Measurements from ENCODE around the gene FXYD7.

Gene FXYD7

DNA sequence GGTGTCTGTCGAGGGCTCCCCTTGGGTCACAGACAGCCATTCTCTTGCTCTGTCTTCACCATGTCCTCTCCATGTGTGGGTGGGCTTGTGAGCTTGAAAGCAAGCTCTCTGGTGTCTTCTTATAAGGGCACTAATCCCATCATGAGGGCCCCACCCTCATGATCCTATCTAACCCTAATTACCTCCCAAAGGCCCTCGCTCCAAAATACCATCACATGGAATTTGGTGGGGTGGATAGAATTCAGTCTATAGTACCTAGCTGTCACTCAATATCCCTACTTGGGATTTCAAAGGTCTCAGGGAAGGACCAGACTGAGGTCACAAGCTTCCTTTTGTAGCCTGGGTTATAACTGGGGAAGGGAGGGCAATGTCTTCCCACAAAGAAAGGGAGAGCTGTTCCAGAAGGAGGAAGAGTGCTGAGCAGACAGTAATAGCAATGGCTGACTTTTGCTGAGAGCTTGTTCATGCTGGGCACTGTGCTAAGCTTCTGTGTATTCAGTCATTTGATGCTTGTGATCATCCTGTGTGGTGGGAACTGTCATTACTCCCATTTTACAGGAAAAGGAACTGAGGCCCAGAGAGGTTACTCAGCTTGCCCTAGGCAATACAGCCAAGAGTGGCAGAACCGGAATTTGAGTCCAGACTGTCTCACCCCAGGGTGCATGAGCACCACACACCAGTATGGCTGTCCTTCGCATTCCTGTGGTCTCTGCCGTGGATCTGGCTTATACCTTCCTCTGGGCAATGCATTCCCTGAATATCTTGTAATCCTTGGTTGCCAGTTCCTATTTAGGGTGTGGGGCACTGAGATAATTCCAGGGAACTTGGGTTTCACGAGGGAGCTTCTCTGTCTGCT is 19.6 kb downstream of the FXYD7 start:
- no peaks in the 10 kb centered on the region for H3K4me1 ChIP-seq (ENCODE audit: insufficient read depth, low read length)
- H3K36me3 ChIP-seq (ENCODE audit: insufficient read depth, low read length), result peaks cover 12% of the 10 kb centered on the region
- H3K4me3 ChIP-seq (ENCODE audit: low read depth in 1 of 2, low read length in 2 of 2), result no peak overlapping the region
- H3K27me3 ChIP-seq (ENCODE audit: control insufficient read depth in 1 of 2, insufficient read depth in 2 of 2, low read length in 2 of 2), result peaks cover 0 to 3% of the 10 kb centered on the region in 2 donors
- H3K27ac ChIP-seq (ENCODE audit: low read depth, low read length), result no peak overlapping the region
- no peak overlapping the region for H3K9ac ChIP-seq (ENCODE audit: low read length)
- H3K9me3 ChIP-seq (ENCODE audit: low read length), result peaks cover 3% of the 10 kb centered on the region

DNA sequence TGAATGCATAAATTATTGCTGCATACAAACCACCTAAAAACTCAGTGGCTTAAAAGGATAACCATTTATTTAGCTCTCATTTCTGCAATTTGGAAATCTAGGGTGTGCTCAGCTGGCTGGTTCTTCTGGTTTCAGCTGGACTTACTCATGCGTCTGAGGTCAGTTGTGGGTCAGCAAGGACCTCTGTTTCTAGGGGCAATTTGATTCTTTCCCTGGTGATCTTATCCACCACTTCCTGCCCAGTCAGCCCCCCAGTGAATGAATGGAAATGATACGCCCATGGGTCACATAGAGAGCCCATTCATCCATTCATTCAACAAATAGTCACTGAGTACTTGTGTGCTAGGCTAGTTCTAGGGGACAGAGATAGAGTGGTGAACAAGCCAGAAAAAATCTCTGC is 21.4 kb downstream of the FXYD7 start:
- H3K4me3 ChIP-seq (ENCODE audit: low read depth in 1 of 2, low read length in 2 of 2), result no peak overlapping the region
- peaks cover 12% of the 10 kb centered on the region for H3K36me3 ChIP-seq (ENCODE audit: insufficient read depth, low read length)
- no peaks in the 10 kb centered on the region for H3K27me3 ChIP-seq (ENCODE audit: control insufficient read depth in 1 of 2, insufficient read depth in 2 of 2, low read length in 2 of 2)
- H3K4me1 ChIP-seq (ENCODE audit: insufficient read depth, low read length), result no peaks in the 10 kb centered on the region
- H3K9ac ChIP-seq (ENCODE audit: low read length), result no peak overlapping the region
- peaks cover 3% of the 10 kb centered on the region for H3K9me3 ChIP-seq (ENCODE audit: low read length)
- H3K27ac ChIP-seq (ENCODE audit: low read depth, low read length), result no peak overlapping the region

DNA sequence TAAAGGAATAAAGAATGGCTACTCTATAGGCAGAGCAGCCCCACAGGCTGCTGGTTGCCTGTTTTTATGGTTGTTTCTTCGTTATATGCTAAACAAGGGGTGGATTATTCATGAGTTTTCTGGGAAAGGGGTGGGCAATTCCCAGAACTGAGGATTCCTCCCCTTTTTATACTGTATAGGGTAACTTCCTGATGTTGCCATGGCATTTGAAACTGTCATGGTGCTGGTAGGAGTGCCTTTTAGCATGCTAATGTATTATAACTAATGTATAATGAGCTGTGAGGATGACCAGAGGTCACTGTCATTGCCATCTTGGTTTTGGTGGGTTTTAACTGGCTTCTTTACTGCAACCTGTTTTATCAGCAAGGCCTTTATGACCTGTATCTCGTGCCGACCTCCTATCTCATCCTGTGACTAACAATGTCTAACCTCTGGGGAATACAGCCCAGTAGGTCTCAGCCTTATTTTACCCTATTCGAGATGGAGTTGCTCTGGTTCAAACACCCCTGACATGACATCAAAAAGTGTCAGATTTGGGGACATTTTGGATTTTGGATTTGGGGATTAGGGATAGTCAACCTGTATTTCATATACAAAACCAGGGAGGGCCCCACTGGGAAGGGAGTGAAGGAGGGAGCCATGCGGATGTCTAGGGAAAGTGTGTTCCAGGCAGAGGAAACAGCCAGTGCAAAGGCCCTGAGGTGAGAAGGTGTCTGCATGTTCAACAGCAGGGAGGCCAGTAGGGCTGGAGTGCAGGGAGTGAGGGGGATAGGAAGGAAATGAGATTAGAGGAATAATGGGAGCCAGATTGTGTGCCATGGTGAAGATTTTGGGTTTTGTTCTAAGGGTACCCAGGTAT is 22.4 kb downstream of the FXYD7 start:
- H3K4me3 ChIP-seq (ENCODE audit: low read depth in 1 of 2, low read length in 2 of 2), result no peak overlapping the region
- H3K9ac ChIP-seq (ENCODE audit: low read length), result no peak overlapping the region
- H3K4me1 ChIP-seq (ENCODE audit: insufficient read depth, low read length), result no peaks in the 10 kb centered on the region
- no peaks in the 10 kb centered on the region for H3K27me3 ChIP-seq (ENCODE audit: control insufficient read depth in 1 of 2, insufficient read depth in 2 of 2, low read length in 2 of 2)
- H3K36me3 ChIP-seq (ENCODE audit: insufficient read depth, low read length), result peaks cover 12% of the 10 kb centered on the region
- no peak overlapping the region for H3K27ac ChIP-seq (ENCODE audit: low read depth, low read length)
- peaks cover 3% of the 10 kb centered on the region for H3K9me3 ChIP-seq (ENCODE audit: low read length)

DNA sequence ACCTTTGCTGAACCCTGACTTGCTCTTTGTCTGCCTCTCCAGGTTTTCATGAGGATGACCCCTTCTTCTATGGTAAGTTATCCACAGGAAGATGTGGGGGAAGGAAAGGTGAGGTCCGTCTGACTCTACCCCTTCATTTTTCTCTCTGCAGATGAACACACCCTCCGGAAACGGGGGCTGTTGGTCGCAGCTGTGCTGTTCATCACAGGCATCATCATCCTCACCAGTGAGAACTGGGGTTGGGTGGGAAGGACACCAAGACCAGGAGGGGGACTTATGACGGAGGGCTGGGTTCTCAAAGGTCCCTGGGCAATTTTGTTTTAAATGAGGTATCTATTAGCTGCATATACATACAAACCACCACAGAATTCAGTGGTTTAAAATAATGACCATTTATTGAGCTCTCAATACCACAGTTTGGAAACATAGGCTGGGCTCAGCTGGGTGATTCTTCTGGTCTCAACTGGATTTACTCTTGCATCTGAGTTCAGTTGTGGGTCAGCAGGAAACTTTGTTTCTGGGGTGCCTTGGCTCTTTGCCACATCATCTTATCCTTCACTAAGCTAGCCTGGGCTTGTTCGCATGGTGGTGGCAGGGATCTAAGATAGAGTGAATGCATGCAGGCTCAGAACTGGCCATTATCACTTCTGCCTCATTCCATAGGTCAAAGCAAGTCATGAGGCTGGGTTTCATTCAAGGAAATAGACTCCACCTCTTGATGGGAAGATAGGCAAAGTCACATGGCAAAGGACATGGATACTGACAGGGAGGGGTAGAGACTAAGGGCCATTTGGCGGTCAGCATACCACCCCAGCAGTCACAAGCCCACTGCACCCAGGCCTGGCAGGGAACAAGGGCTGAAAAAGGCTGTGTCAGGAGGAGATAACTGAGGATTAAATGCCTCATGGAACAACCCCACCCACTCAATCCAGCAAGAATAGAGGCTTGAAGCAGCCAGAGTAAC is 23.3 kb downstream of the FXYD7 start:
- H3K27me3 ChIP-seq (ENCODE audit: control insufficient read depth in 1 of 2, insufficient read depth in 2 of 2, low read length in 2 of 2), result no peaks in the 10 kb centered on the region
- no peaks in the 10 kb centered on the region for H3K4me1 ChIP-seq (ENCODE audit: insufficient read depth, low read length)
- H3K36me3 ChIP-seq (ENCODE audit: insufficient read depth, low read length), result peaks cover 12% of the 10 kb centered on the region
- H3K9ac ChIP-seq (ENCODE audit: low read length), result no peak overlapping the region
- H3K4me3 ChIP-seq (ENCODE audit: low read depth in 1 of 2, low read length in 2 of 2), result no peak overlapping the region
- peaks cover 3% of the 10 kb centered on the region for H3K9me3 ChIP-seq (ENCODE audit: low read length)
- no peak overlapping the region for H3K27ac ChIP-seq (ENCODE audit: low read depth, low read length)

DNA sequence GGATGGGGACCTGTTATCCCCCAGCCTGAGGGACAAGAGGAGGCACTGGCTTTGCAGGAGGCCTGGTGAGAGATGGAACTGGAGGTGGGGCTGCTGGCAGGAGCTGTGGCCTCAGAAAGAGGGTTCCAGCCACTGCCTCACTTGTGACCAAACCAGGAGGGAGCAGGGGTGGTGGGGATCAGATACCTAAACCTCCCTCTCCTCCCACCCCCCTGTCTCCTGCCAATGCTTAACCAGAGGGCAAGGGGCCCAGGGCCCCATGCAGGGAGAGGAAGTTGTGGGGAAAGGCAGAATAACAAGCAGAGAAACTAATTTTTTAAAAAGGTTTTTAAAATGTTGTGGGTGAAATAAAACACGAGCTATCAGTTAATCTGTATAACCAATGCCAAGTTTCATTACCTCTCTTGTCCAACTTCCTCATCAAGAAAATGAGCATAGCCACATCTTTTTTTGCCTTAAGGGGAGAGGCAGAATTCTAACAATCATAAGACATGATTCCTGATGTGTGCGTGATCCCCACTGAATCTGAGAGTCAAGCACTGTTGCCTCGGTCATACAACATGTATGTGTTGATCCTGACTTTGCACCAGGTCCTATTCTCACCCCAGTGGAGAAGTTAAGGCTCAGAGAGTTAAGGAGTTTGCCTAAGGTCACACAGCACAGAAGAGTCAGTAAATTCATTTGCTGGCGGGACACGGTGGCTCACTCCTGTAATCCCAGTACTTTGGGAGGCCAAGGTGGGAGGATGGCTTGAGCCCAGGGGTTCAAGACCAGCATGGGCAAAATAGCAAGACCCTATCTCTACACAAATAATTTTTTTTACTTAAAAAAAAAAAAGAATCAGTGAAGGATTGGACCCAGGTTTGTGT is 24.4 kb downstream of the FXYD7 start:
- Histone ChIP-seq H3K36me3 (ENCODE audit: insufficient read depth, low read length) (peaks cover 11% of the 10 kb centered on the region), H3K4me1 (ENCODE audit: insufficient read depth, low read length) (no peaks in the 10 kb centered on the region), H3K4me3 (ENCODE audit: low read depth in 1 of 2, low read length in 2 of 2) (no peak overlapping the region), H3K27me3 (ENCODE audit: control insufficient read depth in 1 of 2, insufficient read depth in 2 of 2, low read length in 2 of 2) (no peaks in the 10 kb centered on the region), H3K9me3 (ENCODE audit: low read length) (peaks cover 3% of the 10 kb centered on the region), H3K27ac (ENCODE audit: low read depth, low read length) (no peak overlapping the region), H3K9ac (ENCODE audit: low read length) (no peak overlapping the region)

DNA sequence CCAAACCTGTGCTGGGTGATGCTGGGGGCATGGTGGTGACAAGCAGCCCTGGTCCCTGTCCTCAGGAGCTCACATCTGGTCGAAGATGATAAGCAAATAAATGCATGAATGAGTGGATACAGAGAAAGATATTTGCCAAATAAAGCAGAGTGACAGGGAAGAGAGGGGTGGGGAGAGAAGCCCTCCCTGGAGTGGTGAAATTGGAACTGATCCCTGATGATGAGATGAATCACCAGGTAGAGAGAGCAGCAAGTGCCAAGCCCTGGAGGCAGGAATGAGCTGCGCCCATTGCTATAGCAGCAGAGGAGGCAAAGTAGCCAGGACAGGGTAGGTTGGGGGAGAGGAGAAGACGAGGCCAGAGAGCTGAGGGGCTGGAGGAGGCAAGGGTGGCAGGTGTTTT is 25.1 kb downstream of the FXYD7 start:
- H3K36me3 ChIP-seq (ENCODE audit: insufficient read depth, low read length), result peaks cover 7% of the 10 kb centered on the region
- no peaks in the 10 kb centered on the region for H3K27me3 ChIP-seq (ENCODE audit: control insufficient read depth in 1 of 2, insufficient read depth in 2 of 2, low read length in 2 of 2)
- H3K4me3 ChIP-seq (ENCODE audit: low read depth in 1 of 2, low read length in 2 of 2), result no peak overlapping the region
- peaks cover 3% of the 10 kb centered on the region for H3K9me3 ChIP-seq (ENCODE audit: low read length)
- no peaks in the 10 kb centered on the region for H3K4me1 ChIP-seq (ENCODE audit: insufficient read depth, low read length)
- H3K27ac ChIP-seq (ENCODE audit: low read depth, low read length), result no peak overlapping the region
- H3K9ac ChIP-seq (ENCODE audit: low read length), result no peak overlapping the region

DNA sequence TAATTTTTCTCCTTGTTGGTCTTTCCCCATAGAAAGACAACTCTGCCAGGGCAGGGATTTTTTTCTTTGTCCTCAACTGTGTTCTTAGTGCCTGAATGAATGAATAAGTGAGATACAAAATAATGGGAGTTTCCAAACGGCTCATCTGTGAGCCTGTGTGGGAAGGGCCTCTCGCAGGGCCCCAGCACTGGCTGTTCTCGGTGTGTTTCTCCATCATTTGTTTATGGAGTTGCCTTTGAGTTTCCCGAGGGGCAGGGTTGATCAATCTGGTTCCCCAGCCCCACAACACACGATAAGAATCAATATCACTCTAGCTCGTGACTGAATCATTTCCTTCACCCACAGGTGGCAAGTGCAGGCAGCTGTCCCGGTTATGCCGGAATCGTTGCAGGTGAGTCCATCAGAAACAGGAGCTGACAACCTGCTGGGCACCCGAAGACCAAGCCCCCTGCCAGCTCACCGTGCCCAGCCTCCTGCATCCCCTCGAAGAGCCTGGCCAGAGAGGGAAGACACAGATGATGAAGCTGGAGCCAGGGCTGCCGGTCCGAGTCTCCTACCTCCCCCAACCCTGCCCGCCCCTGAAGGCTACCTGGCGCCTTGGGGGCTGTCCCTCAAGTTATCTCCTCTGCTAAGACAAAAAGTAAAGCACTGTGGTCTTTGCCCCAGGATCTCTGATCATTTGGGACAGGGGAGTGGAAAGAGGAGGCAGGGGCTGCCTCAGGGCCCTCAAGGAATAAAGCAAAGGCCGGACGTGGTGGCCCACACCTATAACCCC is 26.4 kb downstream of the FXYD7 start:
- Histone ChIP-seq H3K4me1 (ENCODE audit: insufficient read depth, low read length) (no peaks in the 10 kb centered on the region), H3K27ac (ENCODE audit: low read depth, low read length) (no peak overlapping the region), H3K36me3 (ENCODE audit: insufficient read depth, low read length) (no peaks in the 10 kb centered on the region), H3K4me3 (ENCODE audit: low read depth in 1 of 2, low read length in 2 of 2) (no peak overlapping the region), H3K9me3 (ENCODE audit: low read length) (no peaks in the 10 kb centered on the region), H3K27me3 (ENCODE audit: control insufficient read depth in 1 of 2, insufficient read depth in 2 of 2, low read length in 2 of 2) (no peaks in the 10 kb centered on the region), H3K9ac (ENCODE audit: low read length) (no peak overlapping the region)

DNA sequence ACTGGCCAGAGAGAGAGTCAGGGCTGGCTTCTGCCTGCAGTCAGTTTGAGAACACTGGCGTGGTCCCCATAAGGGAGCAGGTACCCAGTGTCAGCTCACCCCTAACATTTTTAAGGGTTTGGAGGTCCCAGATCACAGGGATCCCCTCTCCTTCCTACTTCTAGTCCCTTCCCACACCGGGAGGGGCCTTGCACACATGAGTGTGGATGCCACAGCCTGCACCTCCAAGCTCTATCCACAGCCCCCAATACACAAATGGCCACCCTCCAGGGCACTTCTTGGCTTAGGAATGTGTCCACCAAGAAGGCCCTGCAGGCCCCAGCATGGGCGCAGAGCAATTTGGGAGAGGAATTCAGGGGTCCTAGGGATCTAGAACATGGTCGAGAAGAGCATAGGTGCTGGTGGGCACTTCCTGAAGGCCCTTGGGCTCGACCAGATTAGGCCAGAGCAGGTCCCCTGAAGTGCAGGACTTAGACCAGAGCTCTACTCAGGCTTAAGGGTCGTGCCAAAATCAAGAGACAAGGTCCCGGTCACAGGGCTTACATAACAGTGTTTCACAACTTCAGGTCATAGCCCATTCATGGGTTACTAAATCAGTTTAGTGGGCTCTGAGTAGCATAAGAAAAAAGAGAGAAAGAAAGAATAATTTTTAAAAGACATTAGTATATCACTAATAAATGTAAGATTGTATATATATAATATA is 27.5 kb downstream of the FXYD7 start:
- Histone ChIP-seq H3K27me3 (ENCODE audit: control insufficient read depth in 1 of 2, insufficient read depth in 2 of 2, low read length in 2 of 2) (no peaks in the 10 kb centered on the region), H3K27ac (ENCODE audit: low read depth, low read length) (no peak overlapping the region), H3K9ac (ENCODE audit: low read length) (no peak overlapping the region), H3K36me3 (ENCODE audit: insufficient read depth, low read length) (no peaks in the 10 kb centered on the region), H3K4me3 (ENCODE audit: low read depth in 1 of 2, low read length in 2 of 2) (no peak overlapping the region), H3K9me3 (ENCODE audit: low read length) (no peaks in the 10 kb centered on the region), H3K4me1 (ENCODE audit: insufficient read depth, low read length) (no peaks in the 10 kb centered on the region)

DNA sequence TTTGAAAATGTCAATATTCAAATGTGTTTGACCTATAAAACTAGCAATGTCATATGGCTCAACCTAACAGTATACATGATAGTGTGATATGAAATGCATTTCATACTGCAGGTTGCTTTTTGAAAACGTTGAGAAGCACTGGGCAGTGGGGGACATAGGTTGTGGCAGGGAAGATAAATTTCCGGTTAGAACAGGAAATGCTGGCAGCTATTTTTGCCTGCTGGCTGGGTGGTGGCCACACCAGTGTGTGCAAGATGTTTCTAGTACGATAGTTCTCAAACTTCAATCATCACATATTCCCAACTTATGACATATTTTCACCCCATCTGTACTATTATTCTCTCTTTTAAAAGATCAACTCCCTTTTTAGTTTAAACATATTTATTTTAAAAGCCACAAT is 28.7 kb downstream of the FXYD7 start:
- Histone ChIP-seq H3K27me3 (ENCODE audit: control insufficient read depth in 1 of 2, insufficient read depth in 2 of 2, low read length in 2 of 2) (no peaks in the 10 kb centered on the region), H3K9me3 (ENCODE audit: low read length) (no peaks in the 10 kb centered on the region), H3K36me3 (ENCODE audit: insufficient read depth, low read length) (no peaks in the 10 kb centered on the region), H3K9ac (ENCODE audit: low read length) (no peak overlapping the region), H3K27ac (ENCODE audit: low read depth, low read length) (no peak overlapping the region), H3K4me3 (ENCODE audit: low read depth in 1 of 2, low read length in 2 of 2) (no peak overlapping the region), H3K4me1 (ENCODE audit: insufficient read depth, low read length) (no peaks in the 10 kb centered on the region)
